Stomach (tissue), 4 donors: Measurements from ENCODE around the gene JAG2.

Source experiments
- POLR2A ChIP-seq, 4 donors: fragments of 450-650 bp; IDR thresholded peaks; one replicate each; pipeline ENCODE4 v1.6.1; 2016; ENCODE audit warnings: antibody characterized with exemption in 4 of 4, control low read depth in 2 of 4, mild to moderate bottlenecking in 1 of 4, moderate library complexity in 1 of 4
- POLR2AphosphoS5 ChIP-seq, 3 donors: sonication (generic); formaldehyde crosslinking; IDR thresholded peaks; one replicate each; pipeline ENCODE4 v1.6.1; 2016; ENCODE audit warnings: antibody characterized with exemption in 3 of 3
- TF ChIP-seq, protein P1 (sequence below), 7 experiments: fragments of 450-650 bp in 4 of 7; fragments of 200-600 bp in 3 of 7; sonication (generic) in 3 of 7; IDR thresholded peaks; one replicate each; pipeline ENCODE4 v1.5.1; 2016 to 2019; ENCODE audit warnings: antibody characterized with exemption in 7 of 7, control low read depth in 2 of 7, mild to moderate bottlenecking in 1 of 7

DNA sequence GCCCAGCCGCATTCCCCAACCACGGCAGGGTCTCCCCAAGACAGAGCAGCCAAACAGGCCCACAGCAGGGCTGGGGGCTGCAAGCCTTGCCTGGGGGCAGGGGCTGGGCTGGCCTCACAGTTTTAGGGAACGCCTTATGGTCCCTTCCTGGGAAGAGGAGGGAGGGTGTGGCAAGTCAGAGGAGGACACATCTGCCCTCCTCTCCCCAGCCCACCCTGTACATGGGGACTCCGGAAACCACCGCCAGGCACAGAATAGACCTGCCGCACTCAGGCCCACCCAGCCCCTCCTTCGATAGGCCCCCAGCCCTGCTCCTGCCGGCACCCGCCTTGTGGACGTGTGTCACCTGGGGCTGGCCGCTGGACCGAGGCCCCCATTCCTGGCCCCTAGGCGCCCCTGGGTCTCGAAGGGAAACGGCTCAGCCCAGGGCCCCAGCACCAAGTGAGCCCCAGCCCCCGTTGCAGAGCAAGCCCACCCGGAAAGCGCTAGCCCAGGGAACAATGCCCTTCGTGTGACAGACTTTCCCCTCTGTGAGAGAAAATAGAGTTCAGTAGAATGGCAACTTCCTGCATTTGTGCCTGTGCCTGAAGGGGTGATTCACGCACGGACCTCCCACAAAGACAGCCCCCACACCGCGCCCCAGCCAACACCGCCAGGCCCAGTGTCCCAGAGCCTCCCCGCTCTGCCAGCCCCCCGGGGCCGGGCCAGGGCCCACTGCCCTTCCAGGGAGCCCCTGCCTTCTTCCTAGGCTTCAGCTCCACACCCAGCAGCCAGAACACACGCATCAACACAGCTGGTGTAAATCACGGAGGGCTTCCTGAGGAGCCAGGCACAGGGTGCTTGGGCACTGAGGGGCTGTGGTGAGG, 24.5 kb upstream of the JAG2 start:
- no peak for TF ChIP-seq POLR2AphosphoS5 (IDR thresholded peaks at IDR 0.05)
- TF ChIP-seq POLR2A (IDR thresholded peaks at IDR 0.05), result no peak
- TF ChIP-seq, protein P1, sequence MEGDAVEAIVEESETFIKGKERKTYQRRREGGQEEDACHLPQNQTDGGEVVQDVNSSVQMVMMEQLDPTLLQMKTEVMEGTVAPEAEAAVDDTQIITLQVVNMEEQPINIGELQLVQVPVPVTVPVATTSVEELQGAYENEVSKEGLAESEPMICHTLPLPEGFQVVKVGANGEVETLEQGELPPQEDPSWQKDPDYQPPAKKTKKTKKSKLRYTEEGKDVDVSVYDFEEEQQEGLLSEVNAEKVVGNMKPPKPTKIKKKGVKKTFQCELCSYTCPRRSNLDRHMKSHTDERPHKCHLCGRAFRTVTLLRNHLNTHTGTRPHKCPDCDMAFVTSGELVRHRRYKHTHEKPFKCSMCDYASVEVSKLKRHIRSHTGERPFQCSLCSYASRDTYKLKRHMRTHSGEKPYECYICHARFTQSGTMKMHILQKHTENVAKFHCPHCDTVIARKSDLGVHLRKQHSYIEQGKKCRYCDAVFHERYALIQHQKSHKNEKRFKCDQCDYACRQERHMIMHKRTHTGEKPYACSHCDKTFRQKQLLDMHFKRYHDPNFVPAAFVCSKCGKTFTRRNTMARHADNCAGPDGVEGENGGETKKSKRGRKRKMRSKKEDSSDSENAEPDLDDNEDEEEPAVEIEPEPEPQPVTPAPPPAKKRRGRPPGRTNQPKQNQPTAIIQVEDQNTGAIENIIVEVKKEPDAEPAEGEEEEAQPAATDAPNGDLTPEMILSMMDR (IDR thresholded peaks at IDR 0.05), result no peak
